IgD-negative memory B cell (primary cell): ENCODE results near the gene UTP25. TPM values are rescaled to one million over a fixed set of nuclear protein-coding genes. Genes with fewer than 3 reads are reported as not detected.
"Not testable (repeated sequence)": the region's sequence is repeated elsewhere in the genome, so short reads cannot be mapped to it uniquely, and the experiment has no call there.

Experiments
- H3K27ac Mint-ChIP-seq, 3 donors: one replicate each; pipeline ENCODE4 v1.8.0; 2020 to 2022; ENCODE audit warnings: mild to moderate bottlenecking in 3 of 3, mixed read lengths in 3 of 3, moderate library complexity in 1 of 3
- H3K27me3 Mint-ChIP-seq: one replicate; pipeline ENCODE4 v1.8.0; 2021; ENCODE audit warnings: mixed read lengths
- H3K36me3 Mint-ChIP-seq: one replicate; pipeline ENCODE4 v1.8.0; 2020; ENCODE audit warnings: mild to moderate bottlenecking, mixed read lengths
- H3K4me1 Mint-ChIP-seq, 3 donors: one replicate each; pipeline ENCODE4 v1.8.0; 2020 to 2022; ENCODE audit warnings: mixed read lengths in 3 of 3, mild to moderate bottlenecking in 1 of 3
- H3K4me3 Mint-ChIP-seq, 4 donors: one replicate each; pipeline ENCODE4 v1.8.0; 2020 to 2022; ENCODE audit warnings: mild to moderate bottlenecking in 4 of 4, mixed read lengths in 4 of 4, moderate library complexity in 3 of 4
- H3K9me3 Mint-ChIP-seq, 3 donors: one replicate each; pipeline ENCODE4 v1.8.0; 2020 to 2021; ENCODE audit warnings: mixed read lengths in 3 of 3, mild to moderate bottlenecking in 1 of 3
- polyA plus RNA-seq: library from polyadenylated mRNA; unstranded; fragments of 300-500 nt; fragmentation: Illumina TruSeq; gene quantifications from one replicate; pipeline ENCODE4 v1.2.3, GENCODE V29; 2021

The UTP25 gene
- polyA plus RNA-seq, 1 donor from 2014 or later: 4.4 TPM

DNA sequence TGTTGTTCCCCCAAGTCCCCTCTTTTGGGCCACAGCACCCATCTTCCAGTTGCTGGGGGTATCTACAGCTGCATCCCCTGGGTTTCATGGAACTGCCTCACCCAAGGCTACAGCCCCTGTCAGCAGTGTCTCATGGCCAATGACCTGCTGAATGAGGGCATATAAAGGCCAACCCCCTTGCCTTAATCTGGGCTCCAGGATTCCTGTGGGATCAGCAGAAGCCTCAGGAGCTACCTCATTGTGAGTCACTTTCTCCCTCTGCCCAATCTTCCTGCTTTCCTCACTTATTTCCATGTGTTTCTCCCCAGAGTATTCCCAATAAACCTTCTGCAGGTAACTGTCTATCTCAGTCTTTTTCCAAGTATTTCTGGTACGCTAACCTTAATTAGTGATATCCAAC is 73.0 kb downstream of the UTP25 start:
- Mint-ChIP-seq H3K4me1 (no peaks in the 10 kb centered on the region), H3K27me3 (peaks cover 2% of the 10 kb centered on the region), H3K4me3 (no peak overlapping the region), H3K9me3 (peaks cover 0 to 4% (median 0%) of the 10 kb centered on the region in 3 donors), H3K36me3 (no peaks in the 10 kb centered on the region), H3K27ac (no peak overlapping the region)

DNA sequence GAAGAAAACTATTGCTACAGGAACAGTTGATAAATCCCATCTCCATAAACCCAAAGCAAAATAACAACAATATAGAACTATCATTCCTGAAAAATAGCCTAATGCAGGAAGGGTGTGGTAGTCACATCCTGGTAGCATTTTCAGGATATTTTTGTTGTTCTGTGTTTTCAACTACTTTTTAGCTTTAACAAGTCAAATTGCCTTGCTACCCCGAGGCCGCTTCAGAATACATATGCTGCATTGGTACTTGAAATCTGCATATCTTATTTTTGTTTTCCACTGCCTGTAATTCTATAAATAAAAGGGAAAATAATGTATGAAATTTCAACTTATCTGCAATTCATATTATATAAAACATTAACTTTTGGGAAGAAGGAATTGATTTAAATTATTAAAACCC is 73.4 kb downstream of the UTP25 start:
- H3K36me3 Mint-ChIP-seq: no peaks in the 10 kb centered on the region
- peaks cover 2% of the 10 kb centered on the region for H3K27me3 Mint-ChIP-seq
- H3K9me3 Mint-ChIP-seq: peaks cover 0 to 4% (median 0%) of the 10 kb centered on the region in 3 donors
- no peak overlapping the region for H3K27ac Mint-ChIP-seq
- no peak overlapping the region for H3K4me3 Mint-ChIP-seq
- no peaks in the 10 kb centered on the region for H3K4me1 Mint-ChIP-seq

DNA sequence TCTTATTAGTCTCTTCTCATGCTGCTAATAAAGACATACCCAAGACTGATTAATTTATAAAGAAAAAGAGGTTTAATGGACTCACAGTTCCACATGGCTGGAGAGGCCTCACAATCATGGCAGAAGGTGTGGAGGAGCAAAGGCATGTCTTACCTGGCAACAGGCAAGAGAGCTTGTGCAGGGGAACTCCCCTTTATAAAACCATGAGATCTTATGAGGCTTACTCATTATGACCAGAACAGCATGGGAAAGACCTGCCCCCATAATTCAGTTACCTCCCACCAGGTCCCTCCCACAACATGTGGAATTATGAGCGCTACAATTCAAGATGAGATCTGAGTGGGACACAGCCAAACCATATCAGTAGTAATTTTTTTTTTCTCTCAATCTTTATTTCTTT is 77.0 kb downstream of the UTP25 start:
- H3K4me3 Mint-ChIP-seq, H3K9me3 Mint-ChIP-seq, H3K27ac Mint-ChIP-seq, H3K27me3 Mint-ChIP-seq, H3K36me3 Mint-ChIP-seq, H3K4me1 Mint-ChIP-seq: not testable (repeated sequence)

Other genes starting within 250 kb of the UTP25 start
- gene CAMK1G, start 244.3 kb upstream of the UTP25 start, polyA plus RNA-seq: not detected
- not detected for gene LAMB3, start 175.5 kb upstream of the UTP25 start, polyA plus RNA-seq
- 0.38 TPM for gene G0S2, start 152.6 kb upstream of the UTP25 start, polyA plus RNA-seq
- not detected for gene HSD11B1, start 123.1 kb upstream of the UTP25 start, polyA plus RNA-seq
- gene TRAF3IP3, start 71.9 kb upstream of the UTP25 start, polyA plus RNA-seq: 240 TPM
- gene C1orf74, start 43.4 kb upstream of the UTP25 start, polyA plus RNA-seq: 0.78 TPM
- 0.93 TPM for gene IRF6, start 21.8 kb upstream of the UTP25 start, polyA plus RNA-seq
- gene SYT14, start 110.2 kb downstream of the UTP25 start, polyA plus RNA-seq: not detected